WI38 (cell line): ENCODE results near the gene BCS1L.
A peak's percentile ranks its signal among the peaks of the same experiment; 100 is the strongest.

Experiments used
- H3K4me3 ChIP-seq: 2 replicates; pipeline ENCODE4 v1.5.1; 2011; ENCODE audit warnings: low read depth, mild to moderate bottlenecking, control low read depth, low read length
- CTCF ChIP-seq: IDR thresholded peaks from 2 replicates; pipeline ENCODE4 v1.5.1; 2012; ENCODE audit warnings: low read depth, mild to moderate bottlenecking, control low read depth, low read length

Gene BCS1L

GRCh38 chr2:218698885-218699284, 39.4 kb downstream of the BCS1L start:
- no peak overlapping the region for H3K4me3 ChIP-seq
- no peak for TF ChIP-seq CTCF

GRCh38 chr2:218701806-218702205, 42.3 kb downstream of the BCS1L start:
- TF ChIP-seq CTCF = no peak
- no peak overlapping the region for H3K4me3 ChIP-seq

- no peak overlapping the region for H3K4me3 ChIP-seq
- TF ChIP-seq CTCF = no peak
Measured at GRCh38 chr2:218703341-218703740, 43.9 kb downstream of the BCS1L start.

GRCh38 chr2:218708086-218708485, 48.6 kb downstream of the BCS1L start:
- H3K4me3 ChIP-seq = no peak overlapping the region
- TF ChIP-seq CTCF = no peak

- TF ChIP-seq CTCF = no peak
- no peak overlapping the region for H3K4me3 ChIP-seq
Measured at GRCh38 chr2:218709908-218710307, 50.4 kb downstream of the BCS1L start.

- no peak overlapping the region for H3K4me3 ChIP-seq
- no peak for TF ChIP-seq CTCF
Measured at GRCh38 chr2:218710334-218710686, 50.8 kb downstream of the BCS1L start.

- peak; percentile 76 for TF ChIP-seq CTCF
- H3K4me3 ChIP-seq = peak within 1 kb of the TSS; percentile 92
Measured at GRCh38 chr2:218710687-218711549, 51.4 kb downstream of the BCS1L start, which contains the start of gene TTLL4. Gene TTLL4 (plus strand): TSS chr2:218710835. CDS start chr2:218737677, 26,842 bp downstream.
